Right lobe of liver (tissue), 4 donors: ENCODE data around the gene BBS2.

Experiments used
- CTCF ChIP-seq, 4 donors: fragments of 200-600 bp in 3 of 4; fragments of 450-650 bp in 1 of 4; IDR thresholded peaks; one replicate each; pipeline versions ENCODE4 v1.5.1 to v1.8.0; 2016 to 2022; ENCODE audit warnings: antibody characterized with exemption in 4 of 4, mild to moderate bottlenecking in 2 of 4
- POLR2A ChIP-seq: fragments of 450-650 bp; IDR thresholded peaks from one replicate; pipeline ENCODE4 v1.6.1; 2017; ENCODE audit warnings: antibody characterized with exemption, mild to moderate bottlenecking
- donor health status: DM: no; HTN: no; CAD: no.
- donor health status: DM: no; HTN: no; CAD: no.
- donor health status: DM: no; HTN: yes; CAD: no.

GRCh38 chr16:56462064-56462796 lies 57.6 kb downstream of the BBS2 start:
- TF ChIP-seq CTCF (IDR thresholded peaks at IDR 0.05): no peak
- TF ChIP-seq POLR2A: no peak
